Ovary (tissue), 9 donors: ENCODE results near the gene GRM8. TPM values are rescaled to one million over a fixed set of nuclear protein-coding genes. Genes with fewer than 3 reads are reported as not detected.

Experiments
- DNase-seq, 5 donors: peaks; one replicate each; pipeline ENCODE4 v3.0.0-alpha.2; 2019 to 2020
- H3K27ac ChIP-seq, 2 donors: fragments of 200-600 bp; one replicate each; pipeline versions ENCODE4 v1.5.1 to v1.8.0; 2019 to 2022
- H3K27me3 ChIP-seq: fragments of 200-600 bp; one replicate; pipeline ENCODE4 v1.8.0; 2022
- H3K36me3 ChIP-seq: fragments of 200-600 bp; sonication (generic); one replicate; pipeline ENCODE4 v1.5.1; 2019
- H3K4me1 ChIP-seq: one replicate; pipeline ENCODE4 v1.8.1; 2013; ENCODE audit warnings: mild to moderate bottlenecking, moderate library complexity; ENCODE audit not compliant: insufficient read depth
- H3K4me3 ChIP-seq: fragments of 200-600 bp; sonication (generic); one replicate; pipeline ENCODE4 v1.5.1; 2017
- H3K9me3 ChIP-seq, 2 donors: fragments of 200-600 bp in 1 of 2; sonication (generic) in 1 of 2; one replicate each; pipeline versions ENCODE4 v1.5.1 to v1.8.1; 2013 to 2019; ENCODE audit warnings: mild to moderate bottlenecking in 1 of 2, moderate library complexity in 1 of 2
- CTCF ChIP-seq, 3 donors: fragments of 450-650 bp in 2 of 3; fragments of 200-600 bp in 1 of 3; IDR thresholded peaks; one replicate each; pipeline versions ENCODE4 v1.5.1 to v1.8.0; 2016 to 2022; ENCODE audit warnings: antibody characterized with exemption in 3 of 3, mild to moderate bottlenecking in 1 of 3
- EP300 ChIP-seq: sonication (generic); formaldehyde crosslinking; IDR thresholded peaks from one replicate; pipeline ENCODE4 v1.6.1; 2017; ENCODE audit warnings: antibody characterized with exemption
- POLR2A ChIP-seq: fragments of 450-650 bp; IDR thresholded peaks from one replicate; pipeline ENCODE4 v1.6.1; 2017; ENCODE audit warnings: antibody characterized with exemption, mild to moderate bottlenecking, moderate library complexity
- whole genome bisulfite sequencing, 3 donors: extraction: QIAGEN DNeasy Blood & Tissue Kit in 1 of 3; methylation state at CpG; one replicate each; pipeline versions ENCODE4 v1.1.5 to v1.1.7; 2013 to 2017; 5-methylcytosine and 5-hydroxymethylcytosine counted together
- intact Hi-C, 4 donors: fragments of 100-400 bp; cut with DNase I; formaldehyde crosslinking; loops; one replicate each; pipeline versions ENCODE4 v1.11.0 to v1.15.1; 2022 to 2023
- polyA plus RNA-seq, 2 donors: library from polyadenylated mRNA; stranded (reverse); fragments of 200-250 nt in 1 of 2; fragments of 350-450 nt in 1 of 2; fragmentation: Illumina TruSeq in 1 of 2; extraction: RNeasy Lipid Tissue Mini Kit (QIAGEN cat#74804) in 1 of 2; gene quantifications; one replicate each; pipeline ENCODE4 v1.2.3, GENCODE V29; 2013 to 2014
- total RNA-seq, 7 donors: library from RNA; depleted of rRNA in 2 of 7; stranded (reverse); fragments of >200 nt in 2 of 7; fragmentation: NEBNext Ultra II Directional in 3 of 7; extraction: Animal tissue kit (Norgen Biotek cat#: 25700) in 3 of 7; gene quantifications; one replicate each; pipeline versions ENCODE4 v1.1.0 to v1.2.4, GENCODE V29; 2016 to 2023
- donor health status: DM: no; HTN: no; CAD: no; lungs with moderate emphysema.
- donor health status: DM: no; HTN: no; CAD: no.
- donor health status: Bipolar disorder and iron deficiency.
- donor health status: DM: yes; HTN: yes; CAD: no.
- donor health status: DM: no; HTN: no; CAD: no.
- donor health status: DM: yes; HTN: yes; CAD: no.

Gene GRM8
- total and polyA plus RNA-seq, 9 donors: 0.38 to 4.0 (median 1.0) TPM; not detected in 1

GRCh38 chr7:127017196-127017595, 235.5 kb downstream of the GRM8 start:
- Histone ChIP-seq H3K27ac (no peak overlapping the region), H3K4me1 (no peaks in the 10 kb centered on the region), H3K36me3 (no peaks in the 10 kb centered on the region), H3K4me3 (no peak overlapping the region), H3K27me3 (no peaks in the 10 kb centered on the region), H3K9me3 (no peaks in the 10 kb centered on the region)
- intact Hi-C loops: no loop called here
- DNase-seq: no peak
- TF ChIP-seq CTCF (IDR thresholded peaks at IDR 0.05) (no peak), EP300 (no peak), POLR2A (no peak)
- 65 to 75% (median 72%) methylated on average over 2 of the region's 2 CpGs for WGBS, 3 donors

- 87 to 91% (median 90%) methylated on average over 3 of the region's 3 CpGs for WGBS, 3 donors
- H3K36me3 ChIP-seq: no peaks in the 10 kb centered on the region
- intact Hi-C loops: no loop called here
Measured at GRCh38 chr7:127000725-127001124, 252.0 kb downstream of the GRM8 start.

GRCh38 chr7:126996659-126997058, 256.1 kb downstream of the GRM8 start:
- H3K9me3 ChIP-seq: no peaks in the 10 kb centered on the region
- no peak for TF ChIP-seq POLR2A
- H3K4me3 ChIP-seq: no peak overlapping the region
- DNase-seq: no peak
- no peaks in the 10 kb centered on the region for H3K4me1 ChIP-seq
- 37 to 86% (median 54%) methylated on average over 1 of the region's 1 CpG for WGBS, 3 donors
- H3K27me3 ChIP-seq: no peaks in the 10 kb centered on the region
- no peaks in the 10 kb centered on the region for H3K36me3 ChIP-seq
- H3K27ac ChIP-seq: no peak overlapping the region
- intact Hi-C loops: no loop called here

More at GRCh38 chr7:127000725-127001124, 252.0 kb downstream of the GRM8 start:
- no peak for DNase-seq
- no peak overlapping the region for H3K4me3 ChIP-seq
- H3K27me3 ChIP-seq: no peaks in the 10 kb centered on the region
- H3K27ac ChIP-seq: no peak overlapping the region
- no peaks in the 10 kb centered on the region for H3K4me1 ChIP-seq
- TF ChIP-seq EP300 (no peak), CTCF (IDR thresholded peaks at IDR 0.05) (no peak), POLR2A (no peak)
- no peaks in the 10 kb centered on the region for H3K9me3 ChIP-seq

- Histone ChIP-seq H3K9me3 (no peaks in the 10 kb centered on the region), H3K4me1 (no peaks in the 10 kb centered on the region), H3K27me3 (no peaks in the 10 kb centered on the region), H3K27ac (no peak overlapping the region), H3K36me3 (no peaks in the 10 kb centered on the region), H3K4me3 (no peak overlapping the region)
- DNase-seq: no peak
- no peak for TF ChIP-seq EP300
- TF ChIP-seq CTCF (IDR thresholded peaks at IDR 0.05): no peak
- TF ChIP-seq POLR2A: no peak
- intact Hi-C loops: no loop called here
- WGBS, 3 donors: 83 to 92% (median 91%) methylated on average over 2 of the region's 2 CpGs
Measured at GRCh38 chr7:126993626-126994213, 259.0 kb downstream of the GRM8 start.

GRCh38 chr7:126988022-126988421, 264.7 kb downstream of the GRM8 start:
- WGBS, 3 donors: 77 to 80% (median 78%) methylated on average over 4 of the region's 4 CpGs
- H3K9me3 ChIP-seq: no peaks in the 10 kb centered on the region
- H3K27ac ChIP-seq: no peak overlapping the region
- DNase-seq: no peak
- no peaks in the 10 kb centered on the region for H3K36me3 ChIP-seq
- no peak for TF ChIP-seq CTCF (IDR thresholded peaks at IDR 0.05)
- no peak for TF ChIP-seq POLR2A
- TF ChIP-seq EP300: no peak
- no peaks in the 10 kb centered on the region for H3K4me1 ChIP-seq
- no peak overlapping the region for H3K4me3 ChIP-seq
- intact Hi-C loops: no loop called here
- no peaks in the 10 kb centered on the region for H3K27me3 ChIP-seq
